K562 (cell line): Measurements from ENCODE around the gene MARK2. TPM values are rescaled to one million over a fixed set of nuclear protein-coding genes. Genes with fewer than 3 reads are reported as not detected.

Experiments
- BRD4 ChIP-seq: fragments of 200-600 bp; sonication (generic); IDR thresholded peaks from 2 replicates; pipeline ENCODE4 v1.6.1; 2017; ENCODE audit warnings: inconsistent platforms
- CCAR2 ChIP-seq: fragments of 200-400 bp; formaldehyde crosslinking; IDR thresholded peaks from 2 replicates; pipeline ENCODE4 v1.6.1; 2017; ENCODE audit warnings: mild to moderate bottlenecking, low read depth, low read length
- CXXC5 ChIP-seq: fragments of 250-450 bp; sonication (Bioruptor Pico); IDR thresholded peaks from 2 replicates; pipeline ENCODE4 v1.8.0; 2022; ENCODE audit warnings: inconsistent platforms, mild to moderate bottlenecking, moderate library complexity
- ELK3 ChIP-seq: fragments of 450-650 bp; formaldehyde crosslinking; IDR thresholded peaks from 2 replicates; pipeline ENCODE4 v1.4.0; 2020; ENCODE audit warnings: mild to moderate bottlenecking
- ESRRB ChIP-seq: fragments of 250-450 bp; sonication (Bioruptor Pico); IDR thresholded peaks from 2 replicates; pipeline ENCODE4 v1.5.0; 2020; ENCODE audit warnings: mild to moderate bottlenecking, moderate library complexity, borderline replicate concordance
- ETV5 ChIP-seq: sonication (generic); formaldehyde crosslinking; IDR thresholded peaks from 2 replicates; pipeline ENCODE4 v1.4.0; 2020; ENCODE audit warnings: low read depth, mild to moderate bottlenecking, missing genetic modification reagents
- FOXM1 ChIP-seq, 2 experiments: fragments of 450-650 bp in 1 of 2; sonication (generic) in 1 of 2; formaldehyde crosslinking in 1 of 2; IDR thresholded peaks; 2 replicates each; pipeline versions ENCODE4 v1.6.1 to v1.9.0; 2017 to 2022; ENCODE audit warnings: low read depth in 2 of 2, mild to moderate bottlenecking in 2 of 2, missing genetic modification reagents in 1 of 2, moderate library complexity in 1 of 2
- GATAD2A ChIP-seq: fragments of 450-650 bp; IDR thresholded peaks from 2 replicates; pipeline ENCODE4 v1.6.1; 2017
- HDGF ChIP-seq: fragments of 450-650 bp; IDR thresholded peaks from 2 replicates; pipeline ENCODE4 v1.6.1; 2016
- MAFK ChIP-seq: IDR thresholded peaks from 2 replicates; pipeline ENCODE4 v1.6.1; 2011; ENCODE audit warnings: low read length, improper control_type of control experiment
- NFYB ChIP-seq: IDR thresholded peaks from 2 replicates; pipeline ENCODE4 v1.6.1; 2011; ENCODE audit warnings: mild to moderate bottlenecking, moderate library complexity; ENCODE audit not compliant: insufficient read length; ENCODE audit errors: extremely low read depth
- PHTF2 ChIP-seq: fragments of 250-450 bp; sonication (Bioruptor Pico); IDR thresholded peaks from 2 replicates; pipeline ENCODE4 v1.5.0; 2021; ENCODE audit warnings: mild to moderate bottlenecking
- PURB ChIP-seq: sonication (generic); formaldehyde crosslinking; IDR thresholded peaks from 2 replicates; pipeline ENCODE4 v1.9.0; 2021; ENCODE audit warnings: low read depth, mild to moderate bottlenecking, missing genetic modification reagents
- STAT5A ChIP-seq: IDR thresholded peaks from 2 replicates; pipeline ENCODE4 v1.6.1; 2012; ENCODE audit warnings: low read length, inconsistent platforms, borderline replicate concordance
- STAT5B ChIP-seq: fragments of 250-450 bp; sonication (Bioruptor Pico); IDR thresholded peaks from 2 replicates; pipeline ENCODE4 v1.8.0; 2021; ENCODE audit warnings: mild to moderate bottlenecking, inconsistent platforms
- ZC3H8 ChIP-seq: fragments of 450-650 bp; IDR thresholded peaks from 2 replicates; pipeline ENCODE4 v1.6.1; 2017
- ZNF408 ChIP-seq: fragments of 250-450 bp; sonication (Bioruptor Pico); IDR thresholded peaks from 2 replicates; pipeline ENCODE4 v1.4.0; 2020; ENCODE audit warnings: low read depth, mild to moderate bottlenecking, moderate library complexity
- polyA plus RNA-seq, 8 experiments: library from polyadenylated mRNA; depleted of rRNA in 4 of 8; stranded (reverse) in 5 of 8; unstranded in 3 of 8; fragments of >200 nt; fragmentation: Nextera tagmentation in 2 of 8; fragmentation: Illumina TruSeq in 1 of 8; extraction: Ambion mirVana in 2 of 8; extraction: Trizol in 1 of 8; gene quantifications; 2 replicates each; pipeline versions ENCODE4 v1.2.1 to v1.2.3, GENCODE V29; 2011 to 2014; ENCODE audit warnings: inconsistent platforms in 1 of 8, missing spikeins in 1 of 8
- total RNA-seq, 7 experiments: library from RNA; depleted of rRNA in 6 of 7; stranded (reverse); fragments of >200 nt in 6 of 7; fragmentation: Illumina TruSeq in 2 of 7; extraction: Trizol in 2 of 7; gene quantifications; 2 replicates each; pipeline versions ENCODE4 v1.2.1 to v1.2.3, GENCODE V29; 2011 to 2021; ENCODE audit warnings: low replicate concordance in 1 of 7
- TF ChIP-seq, protein P1 (sequence below): fragments of 450-650 bp; IDR thresholded peaks from 2 replicates; pipeline ENCODE4 v1.6.1; 2018; ENCODE audit warnings: mild to moderate bottlenecking, low read depth; ENCODE audit not compliant: partially characterized antibody
- TF ChIP-seq, protein P2 (sequence below): fragments of 450-650 bp; IDR thresholded peaks from 2 replicates; pipeline ENCODE4 v1.6.1; 2017; ENCODE audit warnings: mild to moderate bottlenecking, moderate library complexity
- TF ChIP-seq, protein P3 (sequence below): fragments of 250-450 bp; sonication (Bioruptor Pico); IDR thresholded peaks from 2 replicates; pipeline ENCODE4 v1.9.0; 2021; ENCODE audit warnings: mild to moderate bottlenecking
- TF ChIP-seq, protein P4 (sequence below), 2 experiments: fragments of 450-650 bp; IDR thresholded peaks; 2 replicates each; pipeline ENCODE4 v1.6.1; 2016
- TF ChIP-seq, protein P5 (sequence below): IDR thresholded peaks from 2 replicates; pipeline ENCODE4 v1.6.1; 2011; ENCODE audit not compliant: insufficient read length; ENCODE audit errors: extremely low read depth

Gene MARK2
- total and polyA plus RNA-seq, 9 of the 15 experiments (the other 6 are each of a cell fraction or from before 2014, with no cell fraction given), result 0.32 to 43.5 (median 15.1) TPM

GRCh38 chr11:63813563-63814382, 25.1 kb upstream of the MARK2 start (continued):
- TF ChIP-seq, protein P1, sequence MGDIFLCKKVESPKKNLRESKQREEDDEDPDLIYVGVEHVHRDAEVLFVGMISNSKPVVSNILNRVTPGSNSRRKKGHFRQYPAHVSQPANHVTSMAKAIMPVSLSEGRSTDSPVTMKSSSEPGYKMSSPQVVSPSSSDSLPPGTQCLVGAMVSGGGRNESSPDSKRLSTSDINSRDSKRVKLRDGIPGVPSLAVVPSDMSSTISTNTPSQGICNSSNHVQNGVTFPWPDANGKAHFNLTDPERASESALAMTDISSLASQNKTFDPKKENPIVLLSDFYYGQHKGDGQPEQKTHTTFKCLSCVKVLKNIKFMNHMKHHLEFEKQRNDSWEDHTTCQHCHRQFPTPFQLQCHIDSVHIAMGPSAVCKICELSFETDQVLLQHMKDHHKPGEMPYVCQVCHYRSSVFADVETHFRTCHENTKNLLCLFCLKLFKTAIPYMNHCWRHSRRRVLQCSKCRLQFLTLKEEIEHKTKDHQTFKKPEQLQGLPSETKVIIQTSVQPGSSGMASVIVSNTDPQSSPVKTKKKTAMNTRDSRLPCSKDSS, result no peak
- TF ChIP-seq ESRRB (CRISPR knock-in tag) (no peak), ZNF408 (CRISPR knock-in tag) (no peak), STAT5A (no peak), HDGF (no peak), PHTF2 (CRISPR knock-in tag) (no peak), ZC3H8 (no peak), BRD4 (no peak), STAT5B (CRISPR knock-in tag) (no peak), ETV5 (CRISPR knock-in tag) (no peak), GATAD2A (no peak), CXXC5 (CRISPR knock-in tag) (no peak), PURB (CRISPR knock-in tag) (no peak), MAFK (no peak), NFYB (no peak), CCAR2 (no peak), ELK3 (CRISPR knock-in tag) (no peak), FOXM1 (IDR thresholded peaks at IDR 0.05; ENCODE audit: low read depth) (no peak), FOXM1 (CRISPR knock-in tag; IDR thresholded peaks at IDR 0.05; ENCODE audit: low read depth) (no peak)
- TF ChIP-seq, protein P2, sequence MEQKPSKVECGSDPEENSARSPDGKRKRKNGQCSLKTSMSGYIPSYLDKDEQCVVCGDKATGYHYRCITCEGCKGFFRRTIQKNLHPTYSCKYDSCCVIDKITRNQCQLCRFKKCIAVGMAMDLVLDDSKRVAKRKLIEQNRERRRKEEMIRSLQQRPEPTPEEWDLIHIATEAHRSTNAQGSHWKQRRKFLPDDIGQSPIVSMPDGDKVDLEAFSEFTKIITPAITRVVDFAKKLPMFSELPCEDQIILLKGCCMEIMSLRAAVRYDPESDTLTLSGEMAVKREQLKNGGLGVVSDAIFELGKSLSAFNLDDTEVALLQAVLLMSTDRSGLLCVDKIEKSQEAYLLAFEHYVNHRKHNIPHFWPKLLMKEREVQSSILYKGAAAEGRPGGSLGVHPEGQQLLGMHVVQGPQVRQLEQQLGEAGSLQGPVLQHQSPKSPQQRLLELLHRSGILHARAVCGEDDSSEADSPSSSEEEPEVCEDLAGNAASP, result no peak
- TF ChIP-seq, protein P3, sequence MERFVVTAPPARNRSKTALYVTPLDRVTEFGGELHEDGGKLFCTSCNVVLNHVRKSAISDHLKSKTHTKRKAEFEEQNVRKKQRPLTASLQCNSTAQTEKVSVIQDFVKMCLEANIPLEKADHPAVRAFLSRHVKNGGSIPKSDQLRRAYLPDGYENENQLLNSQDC (CRISPR knock-in tag), result no peak
- TF ChIP-seq, protein P4, sequence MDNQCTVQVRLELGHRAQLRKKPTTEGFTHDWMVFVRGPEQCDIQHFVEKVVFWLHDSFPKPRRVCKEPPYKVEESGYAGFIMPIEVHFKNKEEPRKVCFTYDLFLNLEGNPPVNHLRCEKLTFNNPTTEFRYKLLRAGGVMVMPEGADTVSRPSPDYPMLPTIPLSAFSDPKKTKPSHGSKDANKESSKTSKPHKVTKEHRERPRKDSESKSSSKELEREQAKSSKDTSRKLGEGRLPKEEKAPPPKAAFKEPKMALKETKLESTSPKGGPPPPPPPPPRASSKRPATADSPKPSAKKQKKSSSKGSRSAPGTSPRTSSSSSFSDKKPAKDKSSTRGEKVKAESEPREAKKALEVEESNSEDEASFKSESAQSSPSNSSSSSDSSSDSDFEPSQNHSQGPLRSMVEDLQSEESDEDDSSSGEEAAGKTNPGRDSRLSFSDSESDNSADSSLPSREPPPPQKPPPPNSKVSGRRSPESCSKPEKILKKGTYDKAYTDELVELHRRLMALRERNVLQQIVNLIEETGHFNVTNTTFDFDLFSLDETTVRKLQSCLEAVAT (IDR thresholded peaks at IDR 0.05), result no peak
- TF ChIP-seq, protein P5, sequence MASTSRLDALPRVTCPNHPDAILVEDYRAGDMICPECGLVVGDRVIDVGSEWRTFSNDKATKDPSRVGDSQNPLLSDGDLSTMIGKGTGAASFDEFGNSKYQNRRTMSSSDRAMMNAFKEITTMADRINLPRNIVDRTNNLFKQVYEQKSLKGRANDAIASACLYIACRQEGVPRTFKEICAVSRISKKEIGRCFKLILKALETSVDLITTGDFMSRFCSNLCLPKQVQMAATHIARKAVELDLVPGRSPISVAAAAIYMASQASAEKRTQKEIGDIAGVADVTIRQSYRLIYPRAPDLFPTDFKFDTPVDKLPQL, result no peak
